HepG2 (cell line): ENCODE data around the gene RNASE3. TPM values are rescaled to one million over a fixed set of nuclear protein-coding genes. Genes with fewer than 3 reads are reported as not detected.

Experiments used
- ATAC-seq: fragments of 200-7000 bp; cut with Tn5 transposase; 3 replicates; pipeline ENCODE4 v1.9.1; 2020; ENCODE audit warnings: mild to moderate bottlenecking, moderate library complexity
- BruUV-seq: library from RNA; stranded (reverse); fragments of 400-500 nt; replicated peaks from 2 replicates; lab custom pipeline; 2021; lab: Mats Ljungman, UMichigan
- CTCF ChIA-PET: fragments of 300-600 bp; formaldehyde crosslinking; extraction: SDS; loops from one replicate; lab custom pipeline; 2021; ENCODE audit warnings: low total read pairs, inconsistent platforms, low intra/inter-chr PET ratio; lab: Yijun Ruan, JAX
- POLR2A ChIA-PET: fragments of 350-600 bp; sonication (Branson Sonifier 250); formaldehyde crosslinking; loops from one replicate; lab custom pipeline; 2020; ENCODE audit warnings: antibody characterized with exemption, inconsistent platforms; lab: Yijun Ruan, JAX
- DNase-seq: peaks from one replicate; pipeline ENCODE4 v3.0.0-alpha.2; 2015; ENCODE audit warnings: low spot score
- FAIRE-seq: peaks from 3 replicates; lab custom pipeline; 2011; peaks lifted over from hg19 to GRCh38; lab: Jason Lieb, UNC
- H2AFZ ChIP-seq: one replicate; pipeline ENCODE4 v1.6.1; 2011; ENCODE audit warnings: low read length, inconsistent platforms
- H3K27ac ChIP-seq: fragments of 300-600 bp; 3 replicates; pipeline ENCODE4 v1.8.0; 2011; ENCODE audit warnings: mixed run types, mild to moderate bottlenecking, mixed read lengths, low read length, inconsistent platforms; ENCODE audit not compliant: insufficient read depth; ENCODE audit errors: extremely low read length
- H3K27me3 ChIP-seq, 2 experiments: fragments of 200-600 bp in 1 of 2; 2 replicates in 1 of 2; 3 replicates in 1 of 2; pipeline versions ENCODE4 v1.6.0 to v1.8.0; 2011; ENCODE audit warnings: low read length in 2 of 2, mild to moderate bottlenecking in 2 of 2, moderate library complexity in 2 of 2, inconsistent platforms in 1 of 2; ENCODE audit not compliant: insufficient read depth in 2 of 2, control insufficient read depth in 1 of 2
- H3K36me3 ChIP-seq, 2 experiments: fragments of 200-600 bp in 1 of 2; replicated peaks in 1 of 2; 2 replicates in 1 of 2; 3 replicates in 1 of 2; pipeline versions ENCODE4 v1.5.1 to v1.8.0; 2011; ENCODE audit warnings: low read length in 2 of 2, inconsistent platforms in 1 of 2; ENCODE audit not compliant: insufficient read depth in 2 of 2, control insufficient read depth in 1 of 2
- H3K4me1 ChIP-seq: 2 replicates; pipeline ENCODE4 v1.5.1; 2012; ENCODE audit warnings: low read length, inconsistent platforms; ENCODE audit not compliant: insufficient read depth
- H3K4me2 ChIP-seq: 2 replicates; pipeline ENCODE4 v1.6.0; 2011; ENCODE audit warnings: low read depth, low read length, inconsistent platforms
- H3K4me3 ChIP-seq, 3 experiments: fragments of 200-600 bp in 1 of 3; sonication (generic), shearing (Covaris generic) in 1 of 3; replicated peaks in 1 of 3; 2 replicates each; pipeline ENCODE4 v1.5.1; 2011 to 2016; ENCODE audit warnings: low read length in 3 of 3, inconsistent platforms in 2 of 3, low read depth in 2 of 3, mild to moderate bottlenecking in 2 of 3, control low read depth in 1 of 3, mixed read lengths in 1 of 3; ENCODE audit not compliant: insufficient read depth in 1 of 3
- H3K79me2 ChIP-seq: one replicate; pipeline ENCODE4 v1.6.1; 2011; ENCODE audit warnings: low read length, inconsistent platforms; ENCODE audit not compliant: insufficient read depth
- H3K9ac ChIP-seq: 2 replicates; pipeline ENCODE4 v1.6.0; 2011; ENCODE audit warnings: mild to moderate bottlenecking, low read depth, low read length, inconsistent platforms; ENCODE audit not compliant: insufficient read depth
- H3K9me3 ChIP-seq: 2 replicates; pipeline ENCODE4 v1.5.1; 2012; ENCODE audit warnings: mild to moderate bottlenecking, low read length
- H4K20me1 ChIP-seq: 2 replicates; pipeline ENCODE4 v1.6.0; 2011; ENCODE audit warnings: inconsistent platforms, mild to moderate bottlenecking, low read length, moderate library complexity; ENCODE audit not compliant: insufficient read depth
- ELF1 ChIP-seq: sonication (generic); formaldehyde crosslinking; IDR thresholded peaks from 2 replicates; pipeline ENCODE4 v1.4.0; 2020; ENCODE audit warnings: missing genetic modification reagents
- GPBP1L1 ChIP-seq: sonication (generic); formaldehyde crosslinking; IDR thresholded peaks from 2 replicates; pipeline ENCODE4 v1.5.0; 2020; ENCODE audit warnings: mild to moderate bottlenecking, missing genetic modification reagents
- KDM3A ChIP-seq: IDR thresholded peaks from 2 replicates; pipeline ENCODE4 v1.6.1; 2018; ENCODE audit warnings: low read depth, missing compliant biosample characterization
- MYC ChIP-seq: sonication (generic); formaldehyde crosslinking; IDR thresholded peaks from 2 replicates; pipeline ENCODE4 v1.9.0; 2021; ENCODE audit warnings: missing genetic modification reagents, borderline replicate concordance
- NAIF1 ChIP-seq: sonication (generic); formaldehyde crosslinking; IDR thresholded peaks from 2 replicates; pipeline ENCODE4 v1.5.0; 2020; ENCODE audit warnings: mild to moderate bottlenecking, missing genetic modification reagents, borderline replicate concordance
- NFIC ChIP-seq: IDR thresholded peaks from 2 replicates; pipeline ENCODE4 v1.6.1; 2012; ENCODE audit warnings: mild to moderate bottlenecking, low read length, inconsistent platforms
- RFX3 ChIP-seq: IDR thresholded peaks from 2 replicates; pipeline ENCODE4 v1.6.1; 2016; ENCODE audit warnings: missing biosample characterization, missing genetic modification reagents
- THRA ChIP-seq: sonication (generic); formaldehyde crosslinking; IDR thresholded peaks from 2 replicates; pipeline ENCODE4 v1.4.0; 2020; ENCODE audit warnings: missing genetic modification reagents, borderline replicate concordance
- ZBTB40 ChIP-seq, 2 experiments: fragments of 450-650 bp in 1 of 2; sonication (generic) in 1 of 2; formaldehyde crosslinking in 1 of 2; IDR thresholded peaks; 2 replicates each; pipeline versions ENCODE4 v1.6.1 to v1.8.0; 2016 to 2022; ENCODE audit warnings: antibody characterized with exemption in 1 of 2, mild to moderate bottlenecking in 1 of 2, missing genetic modification reagents in 1 of 2
- ZNF20 ChIP-seq: sonication (generic); formaldehyde crosslinking; IDR thresholded peaks from 2 replicates; pipeline ENCODE4 v1.4.0; 2020; ENCODE audit warnings: mild to moderate bottlenecking, moderate library complexity, missing genetic modification reagents
- ZNF263 ChIP-seq: sonication (generic); formaldehyde crosslinking; IDR thresholded peaks from 2 replicates; pipeline ENCODE4 v1.4.0; 2020; ENCODE audit warnings: missing genetic modification reagents
- ZNF577 ChIP-seq: sonication (generic); formaldehyde crosslinking; IDR thresholded peaks from 2 replicates; pipeline ENCODE4 v1.4.0; 2020; ENCODE audit warnings: mild to moderate bottlenecking, low read depth, missing genetic modification reagents, borderline replicate concordance
- ZNF589 ChIP-seq: sonication (generic); formaldehyde crosslinking; conservative IDR thresholded peaks from 2 replicates; pipeline ENCODE4 v1.8.0; 2022; ENCODE audit warnings: mild to moderate bottlenecking, moderate library complexity, missing genetic modification reagents
- ZNF839 ChIP-seq: sonication (generic); formaldehyde crosslinking; IDR thresholded peaks from 2 replicates; pipeline ENCODE4 v1.4.0; 2020; ENCODE audit warnings: missing genetic modification reagents, mild to moderate bottlenecking, borderline replicate concordance
- WGBS: methylation state at CpG from one replicate; pipeline ENCODE4 v1.1.6; 2017; ENCODE audit warnings: low lambda C conversion rate; 5-methylcytosine and 5-hydroxymethylcytosine counted together
- in situ Hi-C: cut with HindIII; loops from 2 replicates; pipeline ENCODE4 v1.10.0; 2017; ENCODE audit warnings: low pct_unique_long_range_greater_than_20kb; ENCODE audit not compliant: extremely low pct_ligation_motif_present
- intact Hi-C: fragments of 100-400 bp; cut with micrococcal nuclease; formaldehyde crosslinking; loops from one replicate; pipeline ENCODE4 v1.10.0; 2022; ENCODE audit not compliant: unreplicated experiment
- polyA plus RNA-seq, 8 experiments: library from polyadenylated mRNA; depleted of rRNA in 3 of 8; stranded (reverse) in 7 of 8; unstranded in 1 of 8; fragments of >200 nt; fragmentation: Illumina TruSeq in 4 of 8; extraction: Trizol in 4 of 8; gene quantifications; 2 replicates each; pipeline versions ENCODE4 v1.2.1 to v1.2.3, GENCODE V29; 2011 to 2016; ENCODE audit warnings: low read depth in 4 of 8, missing spikeins in 1 of 8, mixed read lengths in 1 of 8; ENCODE audit not compliant: insufficient read depth in 1 of 8
- total RNA-seq, 5 experiments: library from RNA; depleted of rRNA; stranded (reverse); fragments of >200 nt; fragmentation: Illumina TruSeq; extraction: Trizol; gene quantifications; 2 replicates each; pipeline ENCODE4 v1.2.3, GENCODE V29; 2016; ENCODE audit warnings: low read depth in 1 of 5

Gene RNASE3
- total and polyA plus RNA-seq, 2 of the 13 experiments (the other 11 are each of a cell fraction or from before 2014, with no cell fraction given), result not detected

GRCh38 chr14:20907214-20907613 is 16.0 kb downstream of the RNASE3 start:
- no peak for FAIRE-seq
- TF ChIP-seq GPBP1L1 (CRISPR knock-in tag) (no peak), ZNF839 (CRISPR knock-in tag) (no peak), ZNF263 (CRISPR knock-in tag) (no peak), ZBTB40 (IDR thresholded peaks at IDR 0.05) (no peak), ZBTB40 (CRISPR knock-in tag; IDR thresholded peaks at IDR 0.05) (no peak), RFX3 (no peak), THRA (CRISPR knock-in tag) (no peak), MYC (CRISPR knock-in tag) (no peak), NFIC (no peak), NAIF1 (no peak), ZNF20 (CRISPR knock-in tag) (no peak), ZNF577 (CRISPR knock-in tag) (no peak), ZNF589 (CRISPR knock-in tag) (no peak), KDM3A (no peak), ELF1 (CRISPR knock-in tag) (no peak)

More at GRCh38 chr14:20907214-20907613, 16.0 kb downstream of the RNASE3 start:
- Histone ChIP-seq H3K27me3 (no peaks in the 10 kb centered on the region), H3K4me2 (no peak overlapping the region), H3K27ac (no peak overlapping the region), H3K4me3 (no peak overlapping the region), H3K79me2 (no peaks in the 10 kb centered on the region), H4K20me1 (no peaks in the 10 kb centered on the region), H2AFZ (no peak overlapping the region), H3K36me3 (no peaks in the 10 kb centered on the region), H3K9ac (no peak overlapping the region), H3K4me1 (no peaks in the 10 kb centered on the region), H3K9me3 (no peaks in the 10 kb centered on the region)
- BruUV-seq, result no TSS peak
- POLR2A ChIA-PET, result no interaction called here
- in situ Hi-C loops, result no loop called here
- DNase-seq (no peak), ATAC-seq (no peak)
- intact Hi-C loops, result no loop called here
- CTCF ChIA-PET, result no interaction called here
- WGBS, result 0% methylated on average over 1 of the region's 1 CpG
